C4-2B (cell line): ENCODE data around the gene NEURL3.

Experiments
- ZFX ChIP-seq: fragments of 450-650 bp; IDR thresholded peaks from 2 replicates; pipeline ENCODE4 v1.6.1; 2017
- TF ChIP-seq, protein P1 (sequence below): fragments of 450-650 bp; conservative IDR thresholded peaks from 2 replicates; pipeline ENCODE4 v1.5.1; 2017; ENCODE audit warnings: mild to moderate bottlenecking

DNA sequence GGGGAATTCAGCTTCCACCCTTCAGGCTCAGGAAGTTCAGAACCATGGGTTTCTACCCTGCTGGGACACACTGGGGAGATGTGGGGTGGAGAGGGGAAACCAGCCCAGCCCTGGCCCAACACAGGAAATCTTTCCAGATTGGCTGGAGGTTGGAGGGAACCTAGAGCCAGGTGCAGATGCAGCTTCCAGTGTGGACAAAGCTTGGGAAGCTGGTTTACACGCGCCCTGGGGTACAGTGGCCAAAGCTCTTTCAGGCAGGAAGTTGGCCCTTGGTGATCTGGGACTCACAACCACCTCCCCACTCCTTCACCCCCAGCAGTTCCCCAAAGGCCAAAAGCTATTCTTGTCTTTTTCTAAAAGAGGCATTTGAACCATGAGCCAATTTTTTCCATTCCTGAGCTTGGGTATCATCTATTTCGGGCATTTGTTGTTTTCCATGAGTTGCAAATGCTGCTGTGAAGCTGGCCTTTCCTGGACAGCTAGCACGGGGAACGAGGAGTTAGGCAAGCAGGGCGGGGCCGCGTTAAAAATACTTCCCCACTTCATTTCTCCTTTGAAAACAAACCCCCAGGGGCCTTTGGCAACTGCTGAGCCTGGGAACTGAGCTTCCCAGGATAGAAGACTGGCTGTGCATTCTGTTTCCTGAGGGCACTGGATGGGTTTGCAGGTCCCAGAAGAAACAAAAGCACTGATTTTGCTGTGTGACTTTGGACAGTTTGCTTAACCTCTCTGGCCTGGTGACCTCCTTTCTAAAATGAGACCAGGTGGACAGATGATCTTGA, 28.3 kb upstream of the NEURL3 start:
- TF ChIP-seq, protein P1, sequence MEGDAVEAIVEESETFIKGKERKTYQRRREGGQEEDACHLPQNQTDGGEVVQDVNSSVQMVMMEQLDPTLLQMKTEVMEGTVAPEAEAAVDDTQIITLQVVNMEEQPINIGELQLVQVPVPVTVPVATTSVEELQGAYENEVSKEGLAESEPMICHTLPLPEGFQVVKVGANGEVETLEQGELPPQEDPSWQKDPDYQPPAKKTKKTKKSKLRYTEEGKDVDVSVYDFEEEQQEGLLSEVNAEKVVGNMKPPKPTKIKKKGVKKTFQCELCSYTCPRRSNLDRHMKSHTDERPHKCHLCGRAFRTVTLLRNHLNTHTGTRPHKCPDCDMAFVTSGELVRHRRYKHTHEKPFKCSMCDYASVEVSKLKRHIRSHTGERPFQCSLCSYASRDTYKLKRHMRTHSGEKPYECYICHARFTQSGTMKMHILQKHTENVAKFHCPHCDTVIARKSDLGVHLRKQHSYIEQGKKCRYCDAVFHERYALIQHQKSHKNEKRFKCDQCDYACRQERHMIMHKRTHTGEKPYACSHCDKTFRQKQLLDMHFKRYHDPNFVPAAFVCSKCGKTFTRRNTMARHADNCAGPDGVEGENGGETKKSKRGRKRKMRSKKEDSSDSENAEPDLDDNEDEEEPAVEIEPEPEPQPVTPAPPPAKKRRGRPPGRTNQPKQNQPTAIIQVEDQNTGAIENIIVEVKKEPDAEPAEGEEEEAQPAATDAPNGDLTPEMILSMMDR: no peak
- TF ChIP-seq ZFX: no peak
